Stimulated activated naive CD4-positive, alpha-beta T cell (primary cell): ENCODE results near the gene DDX20.
"Not testable (repeated sequence)": the region's sequence is repeated elsewhere in the genome, so short reads cannot be mapped to it uniquely, and the experiment has no call there.

Experiments
- DNase-seq, 6 experiments: peaks; one replicate each; lab custom pipeline; 2025; lab: John Stamatoyannopoulos, UW

DDX20 gene

DNA sequence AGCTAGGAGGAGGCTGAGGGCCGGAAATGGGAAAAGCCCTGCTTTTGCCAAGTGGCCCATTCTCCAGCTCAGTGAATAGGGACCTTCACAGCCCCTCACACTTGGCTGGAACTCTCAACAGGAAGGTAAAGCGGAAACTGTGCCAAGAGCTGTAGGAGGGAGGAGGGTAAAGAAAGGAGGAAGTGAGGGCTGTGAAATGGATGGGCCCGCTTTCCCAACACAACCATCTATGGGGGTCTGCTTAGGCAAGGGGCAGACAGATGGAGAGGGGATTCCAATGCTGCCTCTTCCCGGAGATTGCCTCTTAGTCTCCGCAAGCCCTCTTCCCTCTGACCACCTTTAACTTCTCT lies 21.7 kb upstream of the DDX20 start:
- DNase-seq = no peak

- no peak for DNase-seq
Measured at GRCh38 chr1:111734426-111734825, 21.3 kb upstream of the DDX20 start.

- no peak for DNase-seq
Measured at GRCh38 chr1:111734856-111735255, 20.8 kb upstream of the DDX20 start.

DNA sequence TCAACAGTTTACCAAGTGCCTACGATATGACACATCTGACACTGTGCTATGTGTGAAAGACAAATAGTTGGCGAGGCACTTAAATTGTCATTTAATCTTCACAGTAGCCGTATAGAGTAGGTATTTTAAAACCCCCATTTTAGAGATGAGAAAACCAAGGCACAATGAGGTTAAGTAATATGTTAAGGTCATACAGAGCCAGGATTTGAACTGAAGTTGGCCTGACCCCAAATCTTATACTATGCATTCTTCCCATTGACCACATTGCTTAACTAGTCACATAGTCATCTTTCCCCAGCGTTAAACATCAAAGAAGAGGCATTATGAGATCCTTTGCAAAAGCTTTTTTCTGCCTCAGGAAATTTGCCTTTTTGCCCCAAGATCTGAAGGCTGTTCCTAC lies 20.4 kb upstream of the DDX20 start:
- no peak for DNase-seq

GRCh38 chr1:111735858-111736544 lies 19.7 kb upstream of the DDX20 start:
- DNase-seq = no peak

DNA sequence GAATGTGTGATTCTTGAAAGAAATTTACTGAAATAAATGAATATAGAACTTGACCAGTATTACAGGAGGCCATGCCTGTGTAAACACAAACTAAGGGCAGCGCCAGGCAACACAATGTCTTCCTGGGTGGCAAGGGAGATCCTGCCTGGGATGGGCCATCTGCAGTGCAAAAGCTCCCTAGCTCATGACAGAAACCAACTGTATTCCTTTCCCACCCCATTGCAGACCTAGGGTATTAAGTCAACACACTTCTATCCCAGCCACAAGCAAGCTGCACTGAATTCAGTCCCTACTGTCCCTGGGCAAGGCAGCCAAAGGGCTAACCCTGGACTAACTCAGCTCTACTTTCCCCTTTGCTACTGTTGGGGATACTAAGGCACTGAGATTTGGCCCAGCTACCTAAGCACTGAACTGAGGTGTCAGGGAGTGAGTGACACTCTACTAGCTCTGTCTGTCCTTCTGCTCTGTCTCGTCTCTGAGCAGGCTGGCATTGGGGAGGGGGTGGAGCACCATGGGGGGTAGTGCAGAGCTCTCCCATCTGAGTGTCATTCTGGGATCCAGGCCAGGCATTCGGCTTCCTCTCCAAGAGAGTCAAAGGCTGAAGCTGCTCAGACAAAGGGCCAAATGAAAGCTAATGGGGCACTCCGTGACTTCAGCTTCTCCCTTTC lies 19.0 kb upstream of the DDX20 start:
- no peak for DNase-seq

GRCh38 chr1:111737216-111738132 lies 18.2 kb upstream of the DDX20 start:
- DNase-seq = no peak

DNA sequence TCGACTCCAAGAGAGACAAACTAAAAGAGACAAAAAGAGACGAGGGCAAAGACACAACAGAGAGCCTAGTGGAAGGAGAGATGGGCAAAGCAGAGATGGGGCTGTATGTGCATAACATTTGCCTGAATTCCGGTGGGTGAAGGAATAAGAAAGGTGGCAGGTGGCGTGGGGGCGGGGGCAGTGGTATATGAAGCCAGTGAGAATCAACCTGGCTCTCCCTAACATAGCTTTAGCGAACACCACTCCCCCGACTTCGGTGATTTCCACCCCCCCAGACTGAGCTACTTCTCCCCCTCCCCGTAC lies 17.6 kb upstream of the DDX20 start:
- peak in 1 of 6 experiments; percentile 41 for DNase-seq

DNA sequence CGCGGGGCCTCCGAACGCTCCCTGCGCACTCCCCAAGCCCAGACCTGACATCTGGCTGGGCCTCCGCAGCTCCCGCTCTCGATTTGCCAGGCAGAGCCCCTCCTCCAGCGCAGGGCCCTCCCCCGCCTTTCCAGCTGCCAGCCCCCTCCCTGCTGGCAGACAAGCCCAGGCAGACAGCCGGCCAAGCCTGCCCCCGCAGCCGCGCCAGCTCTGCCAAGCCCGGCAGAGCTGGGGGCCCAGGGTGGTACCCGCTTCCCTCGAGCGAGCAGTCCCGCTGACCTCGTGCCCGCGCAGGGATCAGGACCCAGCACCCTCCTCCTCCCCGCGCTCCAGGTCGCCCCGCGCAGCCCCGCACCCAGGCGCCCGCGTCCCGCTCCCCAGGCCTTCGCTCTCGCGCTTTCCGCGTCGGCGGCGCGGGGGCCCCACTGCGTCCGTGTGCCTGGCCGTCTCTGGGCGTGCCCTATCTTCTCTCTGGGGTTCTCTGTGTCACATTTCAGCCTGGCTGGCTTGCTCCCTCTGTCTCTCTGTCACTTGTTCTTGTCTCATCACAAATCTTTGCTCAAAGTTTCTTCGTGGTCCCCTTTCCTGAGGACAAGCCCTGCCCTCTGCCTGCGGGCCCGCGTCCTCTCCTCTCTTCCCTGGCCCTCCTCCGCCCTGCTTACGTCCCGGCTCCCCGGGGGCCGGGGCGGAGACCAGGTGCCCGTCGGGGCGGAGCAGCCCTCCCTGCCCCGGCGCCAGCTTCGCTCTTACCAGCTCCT lies 17.1 kb upstream of the DDX20 start:
- DNase-seq = peak in 5 of 6 experiments; percentile 30 to 46 (median 38)

DNA sequence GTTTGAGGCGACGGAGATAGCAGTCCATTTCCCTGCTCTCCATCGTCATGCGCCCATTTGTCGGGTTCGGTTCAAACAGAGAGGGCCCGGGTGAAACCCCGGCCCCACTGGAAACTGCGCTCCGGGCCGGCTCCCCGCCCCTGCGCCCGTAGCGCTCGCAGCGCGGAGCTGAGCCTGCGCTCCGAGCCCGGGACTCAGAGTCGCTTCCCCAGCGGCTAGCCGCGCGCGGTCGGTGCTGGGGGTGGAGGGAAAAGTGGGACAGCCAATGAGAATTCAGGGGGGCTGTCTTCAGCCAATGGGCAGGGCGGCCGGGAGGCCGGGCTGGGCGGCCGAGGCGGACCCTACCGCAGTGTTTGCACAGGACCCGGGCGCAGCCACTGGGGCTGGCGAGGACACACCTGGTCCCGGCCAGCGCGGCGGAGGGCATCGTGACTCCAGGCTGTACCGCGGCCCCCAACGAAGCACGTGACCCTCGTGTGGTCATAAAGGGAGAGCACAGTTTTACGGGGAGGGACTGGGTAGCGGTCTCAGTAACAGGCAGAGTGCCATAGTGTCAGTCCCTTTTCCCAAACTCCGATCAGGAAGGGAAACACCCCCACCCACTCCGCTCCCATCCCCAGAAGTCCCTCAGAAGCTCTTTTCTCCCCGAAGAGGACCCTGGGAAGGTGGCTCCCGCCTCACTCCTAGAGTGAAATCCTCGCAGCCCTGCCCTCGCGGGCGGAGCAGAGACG lies 16.3 kb upstream of the DDX20 start, which contains the start of gene INKA2:
Gene INKA2 (minus strand): TSS at position 202 of the 731 bp plus-strand sequence. CDS start 153 bp downstream, at position 49.
- DNase-seq = peak in 5 of 6 experiments; percentile 6 to 49 (median 36)

- DNase-seq = peak in 1 of 6 experiments; percentile 28
Measured at GRCh38 chr1:111739925-111740765, 15.6 kb upstream of the DDX20 start.

DNA sequence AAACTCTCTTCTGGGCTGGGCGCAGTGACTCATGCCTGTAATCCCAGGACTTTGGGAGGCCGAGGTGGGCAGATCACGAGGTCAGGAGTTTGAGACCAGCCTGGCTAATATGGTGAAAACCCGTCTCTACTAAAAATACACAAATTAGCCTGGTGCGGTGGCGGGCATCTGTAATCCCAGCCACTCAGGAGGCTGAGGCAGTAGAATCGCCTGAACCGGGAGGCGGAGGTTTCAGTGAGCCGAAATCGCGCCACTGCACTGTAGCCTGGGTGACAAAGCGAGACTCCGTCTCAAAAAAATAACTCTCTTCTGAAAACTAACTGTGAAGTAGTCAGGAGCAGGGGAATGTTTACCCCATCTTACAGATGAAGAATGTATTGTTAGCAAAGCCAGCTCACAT lies 13.4 kb upstream of the DDX20 start:
- not testable (repeated sequence) for DNase-seq

DNA sequence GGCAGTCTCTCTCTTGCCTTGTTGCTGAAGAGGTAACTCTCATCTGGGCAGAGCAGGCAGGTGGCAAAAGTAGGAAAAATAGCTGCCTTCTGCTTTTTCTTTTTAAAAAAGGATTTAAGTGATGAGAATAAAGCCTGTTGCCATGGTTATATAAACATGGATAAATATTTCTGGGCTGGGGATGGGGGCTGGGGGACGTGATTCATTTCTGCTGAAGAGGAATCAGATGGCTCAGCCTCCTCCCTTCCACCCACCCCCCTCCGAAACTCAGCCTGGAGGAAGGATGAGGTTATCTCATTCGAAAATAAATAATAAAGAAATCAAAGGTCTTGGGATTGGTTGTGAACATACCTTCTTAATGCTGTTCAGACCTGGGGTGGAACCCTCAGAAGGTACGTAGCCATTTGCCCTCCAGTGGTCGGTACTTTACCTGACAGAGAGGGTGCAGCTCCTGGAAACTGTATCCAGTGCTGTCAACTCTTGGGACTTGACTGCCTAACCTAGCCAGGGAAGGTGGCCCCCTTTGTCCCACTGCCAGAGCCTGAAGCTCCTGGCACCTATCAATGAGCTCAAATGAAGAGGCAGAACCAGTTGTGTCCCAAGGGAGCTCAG lies 12.7 kb upstream of the DDX20 start:
- DNase-seq = no peak

DNA sequence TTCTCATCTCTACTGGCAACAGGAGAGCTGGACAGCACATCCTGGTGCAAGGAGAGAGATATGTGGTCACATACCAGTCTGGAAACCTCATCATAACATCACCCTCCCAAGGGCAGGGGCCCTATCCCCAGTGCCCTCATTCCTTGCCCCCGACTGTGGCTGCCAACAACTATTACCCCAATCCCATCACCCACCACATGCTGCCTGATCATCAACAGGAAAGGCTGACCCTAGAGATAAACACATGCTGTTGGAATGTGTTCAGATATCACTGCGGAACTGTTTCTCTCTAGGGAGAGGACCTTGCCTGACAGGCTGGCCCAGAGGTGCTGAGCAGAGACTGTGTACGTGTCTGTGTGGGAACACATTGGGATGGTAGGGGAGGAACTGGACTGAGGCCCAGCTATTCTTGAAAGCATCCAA lies 12.0 kb upstream of the DDX20 start:
- no peak for DNase-seq

DNA sequence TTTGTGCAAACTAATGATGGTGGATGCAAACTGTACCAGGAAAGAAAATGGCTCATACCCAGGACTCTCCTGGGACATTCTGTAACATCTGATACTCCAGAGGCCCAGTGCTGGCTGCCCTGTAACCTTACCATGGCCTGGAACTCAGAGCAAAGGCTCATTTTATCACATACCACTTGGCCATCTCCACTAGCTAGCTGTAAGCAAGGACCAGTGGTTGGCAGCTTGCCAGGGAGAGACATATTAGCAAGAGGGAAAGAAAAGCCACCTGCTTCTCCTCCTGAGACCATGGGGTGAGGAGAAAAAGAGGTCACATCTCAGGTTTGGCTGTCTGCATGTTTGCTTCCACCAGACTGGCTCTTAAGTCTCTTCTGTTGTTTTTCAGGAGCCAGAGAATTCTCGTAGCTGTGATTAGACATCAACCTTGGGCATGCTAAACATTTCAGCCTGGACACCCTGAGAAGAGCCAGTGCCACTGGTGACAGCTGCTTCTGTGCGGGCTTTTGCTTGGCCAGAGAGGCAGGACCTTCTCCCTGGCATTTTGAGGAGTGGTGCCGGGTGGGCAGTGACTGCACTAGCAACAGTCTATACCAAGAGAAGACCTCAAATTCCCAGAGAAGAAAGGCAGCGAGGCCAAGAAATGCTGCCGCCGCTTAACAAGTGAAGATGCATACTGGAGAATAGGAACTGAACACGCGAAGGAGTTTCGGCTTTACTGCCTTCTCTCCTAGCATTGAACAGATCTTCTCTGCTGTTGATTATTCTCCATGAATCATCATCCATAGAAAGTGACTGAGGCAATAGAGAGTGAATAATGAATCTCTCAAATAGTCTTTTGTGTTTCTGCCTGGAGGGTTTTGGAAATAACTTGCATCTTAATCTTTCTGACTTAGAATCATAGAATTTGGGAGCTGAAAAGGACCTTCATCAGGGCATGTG lies 9.8 kb upstream of the DDX20 start:
- no peak for DNase-seq

DNA sequence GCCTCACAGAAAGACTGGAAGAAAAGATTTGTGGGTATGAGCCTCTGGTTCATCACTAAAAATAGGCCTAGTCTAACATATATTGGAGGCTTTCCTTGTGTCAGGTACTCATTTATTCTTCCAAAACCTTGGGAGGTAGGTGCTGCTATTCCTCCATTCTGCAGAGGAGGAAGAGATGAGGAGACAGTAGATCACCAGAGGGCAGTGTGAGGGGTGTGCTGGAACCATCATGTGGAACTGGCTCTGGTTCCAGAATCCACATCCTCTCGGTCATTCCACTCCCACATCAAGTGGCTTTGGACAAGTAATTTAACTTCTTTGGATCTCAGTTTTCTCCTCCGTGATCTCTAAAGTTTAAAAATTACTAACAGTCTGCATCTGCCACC lies 9.1 kb upstream of the DDX20 start:
- DNase-seq = no peak

GRCh38 chr1:111747282-111747734 lies 8.4 kb upstream of the DDX20 start:
- DNase-seq = peak in 4 of 6 experiments; percentile 21 to 34 (median 26)

DNA sequence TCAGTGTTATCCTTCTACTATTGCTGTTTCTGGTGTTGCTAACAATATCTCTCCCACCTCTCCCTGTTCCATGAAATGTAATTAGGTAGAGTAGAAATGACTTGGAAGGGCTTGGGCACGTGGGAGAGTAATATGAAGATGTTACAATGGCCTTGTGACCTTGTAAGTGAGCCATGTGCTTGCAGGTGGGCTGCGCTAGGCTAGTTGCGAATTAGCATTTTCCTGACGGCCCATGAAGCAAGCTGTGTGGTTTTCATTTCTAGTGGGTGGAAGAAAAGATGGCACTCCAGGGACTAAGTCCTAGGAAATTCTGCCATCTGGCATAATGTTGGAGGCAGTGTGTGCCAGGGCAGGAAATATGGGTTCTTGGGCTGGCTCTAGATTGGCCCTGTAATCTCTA lies 7.8 kb upstream of the DDX20 start:
- no peak for DNase-seq

DNA sequence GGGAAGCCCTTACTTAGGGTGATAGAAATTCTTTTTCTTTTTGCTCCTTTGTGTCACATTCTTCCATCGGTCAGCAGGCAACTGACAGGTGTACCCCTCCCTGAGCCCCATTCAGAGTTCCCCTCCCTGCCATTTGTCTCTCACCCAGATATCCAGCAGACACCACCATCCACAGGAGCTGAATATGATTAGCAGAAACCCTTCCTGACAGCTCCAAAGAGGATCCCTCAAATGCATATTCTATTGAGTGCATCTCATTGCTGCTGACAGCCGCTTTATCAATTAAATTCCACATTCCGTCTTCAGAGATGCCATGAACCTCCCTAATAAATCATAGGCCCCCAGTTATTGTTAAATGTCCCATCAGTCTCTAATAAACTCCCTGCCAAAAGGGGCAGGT lies 6.1 kb upstream of the DDX20 start:
- no peak for DNase-seq
